MM.1S (cell line): Measurements from ENCODE around the gene P2RX2.
A peak's percentile ranks its signal among the peaks of the same experiment; 100 is the strongest.

Experiments used
- DNase-seq: peaks from one replicate; pipeline ENCODE4 v3.0.0-alpha.2; 2015
- H2AFZ ChIP-seq: fragments of 300-600 bp; sonication (generic); 2 replicates; pipeline ENCODE4 v1.6.0; 2016; ENCODE audit warnings: antibody characterized with exemption, low read length
- H3F3A ChIP-seq: fragments of 300-600 bp; sonication (generic); 2 replicates; pipeline ENCODE4 v1.6.1; 2016; ENCODE audit warnings: mild to moderate bottlenecking, antibody characterized with exemption, low read length, moderate library complexity, mixed read lengths; ENCODE audit not compliant: insufficient read depth
- H3K27ac ChIP-seq: fragments of 300-600 bp; sonication (generic); 2 replicates; pipeline ENCODE4 v1.5.1; 2016; ENCODE audit warnings: mild to moderate bottlenecking, low read length
- H3K27me3 ChIP-seq: fragments of 300-600 bp; sonication (generic); replicated peaks from 2 replicates; pipeline ENCODE4 v1.6.0; 2016; ENCODE audit warnings: low read length; ENCODE audit not compliant: insufficient read depth
- H3K36me3 ChIP-seq: fragments of 300-600 bp; sonication (generic); replicated peaks from 2 replicates; pipeline ENCODE4 v1.6.1; 2016; ENCODE audit warnings: mild to moderate bottlenecking, low read length, mixed read lengths; ENCODE audit not compliant: insufficient read depth
- H3K4me1 ChIP-seq: fragments of 300-600 bp; sonication (generic); 2 replicates; pipeline ENCODE4 v1.6.1; 2016; ENCODE audit warnings: low read length, mixed read lengths
- H3K4me2 ChIP-seq: fragments of 300-600 bp; sonication (generic); 2 replicates; pipeline ENCODE4 v1.6.0; 2016; ENCODE audit warnings: low read depth, low read length
- H3K4me3 ChIP-seq: fragments of 300-600 bp; sonication (generic); 2 replicates; pipeline ENCODE4 v1.5.1; 2016; ENCODE audit warnings: low read length, mixed read lengths
- H3K79me2 ChIP-seq: fragments of 300-600 bp; sonication (generic); 2 replicates; pipeline ENCODE4 v1.6.1; 2016; ENCODE audit warnings: mixed run types, low read length, mixed read lengths
- H3K9ac ChIP-seq: fragments of 300-600 bp; sonication (generic); 2 replicates; pipeline ENCODE4 v1.6.1; 2016; ENCODE audit warnings: low read length, mixed read lengths
- H3K9me2 ChIP-seq: fragments of 300-600 bp; sonication (generic); replicated peaks from 2 replicates; pipeline ENCODE4 v1.6.1; 2016; ENCODE audit warnings: mild to moderate bottlenecking, low read length, mixed read lengths; ENCODE audit not compliant: insufficient read depth
- H3K9me3 ChIP-seq: fragments of 300-600 bp; sonication (generic); replicated peaks from 2 replicates; pipeline ENCODE4 v1.6.1; 2016; ENCODE audit warnings: mild to moderate bottlenecking, low read length, mixed read lengths; ENCODE audit not compliant: insufficient read depth
- H4K20me1 ChIP-seq: fragments of 300-600 bp; sonication (generic); 2 replicates; pipeline ENCODE4 v1.6.1; 2016; ENCODE audit warnings: mild to moderate bottlenecking, low read length, moderate library complexity, mixed read lengths; ENCODE audit not compliant: insufficient read depth
- CTCF ChIP-seq: fragments of 300-600 bp; sonication (generic); IDR thresholded peaks from 2 replicates; pipeline ENCODE4 v1.5.1; 2016; ENCODE audit warnings: antibody characterized with exemption, low read length, mixed read lengths
- EZH2 ChIP-seq: fragments of 300-600 bp; sonication (generic); optimal IDR thresholded peaks from 2 replicates; pipeline ENCODE3; 2017; ENCODE audit warnings: low read depth, mild to moderate bottlenecking, antibody characterized with exemption, low read length, mixed read lengths
- EZH2phosphoT487 ChIP-seq: fragments of 300-600 bp; sonication (generic); IDR thresholded peaks from 2 replicates; pipeline ENCODE4 v1.6.1; 2018; ENCODE audit warnings: antibody characterized with exemption, low read length

The P2RX2 gene

GRCh38 chr12:132610866-132611602, 7.5 kb upstream of the P2RX2 start:
- Histone ChIP-seq H2AFZ (no peak overlapping the region), H3F3A (no peaks in the 10 kb centered on the region), H3K79me2 (no peaks in the 10 kb centered on the region), H3K27ac (no peak overlapping the region), H3K9me3 (no peaks in the 10 kb centered on the region), H3K27me3 (peaks cover 5% of the 10 kb centered on the region), H3K4me1 (no peaks in the 10 kb centered on the region), H3K9me2 (no peaks in the 10 kb centered on the region), H3K4me2 (no peak overlapping the region), H3K4me3 (no peak overlapping the region), H3K9ac (no peak overlapping the region), H4K20me1 (no peaks in the 10 kb centered on the region), H3K36me3 (no peaks in the 10 kb centered on the region)
- TF ChIP-seq CTCF: no peak
- TF ChIP-seq EZH2: no peak
- DNase-seq: no peak

- Histone ChIP-seq H3K9me3 (no peaks in the 10 kb centered on the region), H2AFZ (no peak overlapping the region), H3K4me2 (no peak overlapping the region), H3K79me2 (no peaks in the 10 kb centered on the region), H3K36me3 (no peaks in the 10 kb centered on the region), H3F3A (no peaks in the 10 kb centered on the region), H4K20me1 (no peaks in the 10 kb centered on the region), H3K4me1 (no peaks in the 10 kb centered on the region), H3K9me2 (no peaks in the 10 kb centered on the region), H3K4me3 (no peak overlapping the region), H3K9ac (no peak overlapping the region), H3K27me3 (peaks cover 5% of the 10 kb centered on the region), H3K27ac (no peak overlapping the region)
- peak; percentile 32 for DNase-seq
- no peak for TF ChIP-seq EZH2
Measured at GRCh38 chr12:132611620-132612019, 7.0 kb upstream of the P2RX2 start.

- H3F3A ChIP-seq: no peaks in the 10 kb centered on the region
- H3K79me2 ChIP-seq: no peaks in the 10 kb centered on the region
- TF ChIP-seq EZH2phosphoT487: no peak
- no peak for TF ChIP-seq CTCF
- TF ChIP-seq EZH2: no peak
- no peaks in the 10 kb centered on the region for H4K20me1 ChIP-seq
- H3K27ac ChIP-seq: no peak overlapping the region
- no peaks in the 10 kb centered on the region for H3K9me2 ChIP-seq
- H3K9me3 ChIP-seq: no peaks in the 10 kb centered on the region
- no peak overlapping the region for H3K9ac ChIP-seq
- no peaks in the 10 kb centered on the region; the same call in 1 of the 2 replicates for H3K27me3 ChIP-seq
- H3K4me1 ChIP-seq: no peaks in the 10 kb centered on the region
- no peak overlapping the region for H2AFZ ChIP-seq
- H3K4me2 ChIP-seq: no peak overlapping the region
- no peak overlapping the region for H3K4me3 ChIP-seq
- no peak for DNase-seq
- H3K36me3 ChIP-seq: no peaks in the 10 kb centered on the region
Measured at GRCh38 chr12:132614029-132614428, 4.5 kb upstream of the P2RX2 start.

- Histone ChIP-seq H3K9ac (no peak overlapping the region), H3K27me3 (no peaks in the 10 kb centered on the region; the same call in 1 of the 2 replicates)
- TF ChIP-seq CTCF (peak; percentile 64), EZH2phosphoT487 (no peak), EZH2 (no peak)
Measured at GRCh38 chr12:132614861-132615578, 3.6 kb upstream of the P2RX2 start.

More at GRCh38 chr12:132614861-132615578, 3.6 kb upstream of the P2RX2 start:
- Histone ChIP-seq H2AFZ (no peak overlapping the region), H4K20me1 (no peaks in the 10 kb centered on the region), H3K4me2 (no peak overlapping the region), H3K79me2 (no peaks in the 10 kb centered on the region), H3K27ac (no peak overlapping the region), H3K9me3 (no peaks in the 10 kb centered on the region), H3K9me2 (no peaks in the 10 kb centered on the region), H3F3A (no peaks in the 10 kb centered on the region), H3K36me3 (no peaks in the 10 kb centered on the region), H3K4me1 (no peaks in the 10 kb centered on the region), H3K4me3 (no peak overlapping the region)
- DNase-seq: peak; percentile 41
